HG03175 (cell line): ENCODE results near the gene EDNRB.

Experiments used
- ATAC-seq: cut with Tn5 transposase; IDR thresholded peaks from one replicate; pipeline ENCODE4 v1.9.1; 2021; ENCODE audit warnings: mild to moderate bottlenecking, moderate library complexity; ENCODE audit not compliant: unreplicated experiment

Gene EDNRB

GRCh38 chr13:77898097-77898496 lies 20.5 kb downstream of the EDNRB start:
- ATAC-seq, result peak; percentile 100

- no peak for ATAC-seq
Observed at GRCh38 chr13:77896977-77897376, 21.7 kb downstream of the EDNRB start.

GRCh38 chr13:77896536-77896935 lies 22.1 kb downstream of the EDNRB start:
- no peak for ATAC-seq

- ATAC-seq, result no peak
Observed at GRCh38 chr13:77894743-77895142, 23.9 kb downstream of the EDNRB start.

- no peak for ATAC-seq
Observed at GRCh38 chr13:77893066-77893465, 25.6 kb downstream of the EDNRB start.

GRCh38 chr13:77892491-77892890 lies 26.1 kb downstream of the EDNRB start:
- ATAC-seq, result no peak

- ATAC-seq, result no peak
Observed at GRCh38 chr13:77891486-77891885, 27.1 kb downstream of the EDNRB start.

GRCh38 chr13:77891041-77891440 lies 27.6 kb downstream of the EDNRB start:
- no peak for ATAC-seq

- ATAC-seq, result no peak
Observed at GRCh38 chr13:77883328-77883727, 35.3 kb downstream of the EDNRB start.

- ATAC-seq, result no peak
Observed at GRCh38 chr13:77878190-77878589, 40.4 kb downstream of the EDNRB start.

- no peak for ATAC-seq
Observed at GRCh38 chr13:77876176-77876575, 42.5 kb downstream of the EDNRB start.

- no peak for ATAC-seq
Observed at GRCh38 chr13:77874406-77874805, 44.2 kb downstream of the EDNRB start.

GRCh38 chr13:77872995-77873394 lies 45.6 kb downstream of the EDNRB start:
- no peak for ATAC-seq

GRCh38 chr13:77871596-77871995 lies 47.0 kb downstream of the EDNRB start:
- no peak for ATAC-seq

GRCh38 chr13:77868717-77869116 lies 49.9 kb downstream of the EDNRB start:
- no peak for ATAC-seq

GRCh38 chr13:77866971-77867370 lies 51.7 kb downstream of the EDNRB start:
- no peak for ATAC-seq

GRCh38 chr13:77865622-77866021 lies 53.0 kb downstream of the EDNRB start:
- no peak for ATAC-seq

GRCh38 chr13:77863144-77863543 lies 55.5 kb downstream of the EDNRB start:
- no peak for ATAC-seq

GRCh38 chr13:77861741-77862140 lies 56.9 kb downstream of the EDNRB start:
- ATAC-seq, result no peak

- no peak for ATAC-seq
Observed at GRCh38 chr13:77860507-77860981, 58.1 kb downstream of the EDNRB start.

- no peak for ATAC-seq
Observed at GRCh38 chr13:77859450-77859849, 59.2 kb downstream of the EDNRB start.

- no peak for ATAC-seq
Observed at GRCh38 chr13:77857531-77858209, 61.0 kb downstream of the EDNRB start.

GRCh38 chr13:77853703-77854102 lies 64.9 kb downstream of the EDNRB start:
- no peak for ATAC-seq
